ACHN (cell line): ENCODE measurements around the gene P2RY11.
A peak's percentile ranks its signal among the peaks of the same experiment; 100 is the strongest.

Source experiments
- DNase-seq: peaks from one replicate; pipeline ENCODE4 v3.0.0-alpha.2; 2015
- in situ Hi-C: cut with HindIII; loops from 2 replicates; pipeline ENCODE4 v1.10.0; 2017; ENCODE audit warnings: low sequenced_read_pairs, low pct_ligation_motif_present, low pct_unique_long_range_greater_than_20kb

P2RY11 gene

GRCh38 chr19:10091895-10092641 is 19.4 kb upstream of the P2RY11 start:
- in situ Hi-C loops, result no loop called here
- no peak for DNase-seq

- DNase-seq, result no peak
- in situ Hi-C loops, result no loop called here
Measured at GRCh38 chr19:10092648-10093294, 18.7 kb upstream of the P2RY11 start.

- in situ Hi-C loops, result no loop called here
- DNase-seq, result no peak
Measured at GRCh38 chr19:10093295-10094186, 18.0 kb upstream of the P2RY11 start.

GRCh38 chr19:10095622-10095947 is 15.9 kb upstream of the P2RY11 start:
- no peak for DNase-seq

GRCh38 chr19:10095948-10096614 is 15.4 kb upstream of the P2RY11 start:
- peak; percentile 87 for DNase-seq
- in situ Hi-C loops, result no loop called here

More at GRCh38 chr19:10095622-10095947, 15.9 kb upstream of the P2RY11 start:
- in situ Hi-C loops, result no loop called here

- in situ Hi-C loops, result no loop called here
- DNase-seq, result no peak
Measured at GRCh38 chr19:10096615-10096963, 14.9 kb upstream of the P2RY11 start.

- no peak for DNase-seq
- in situ Hi-C loops, result no loop called here
Measured at GRCh38 chr19:10100163-10100785, 11.2 kb upstream of the P2RY11 start.

GRCh38 chr19:10102787-10103236 is 8.7 kb upstream of the P2RY11 start:
- DNase-seq, result no peak
- in situ Hi-C loops, result no loop called here

GRCh38 chr19:10104130-10104513 is 7.4 kb upstream of the P2RY11 start:
- DNase-seq, result no peak
- in situ Hi-C loops, result no loop called here

GRCh38 chr19:10104665-10105508 is 6.6 kb upstream of the P2RY11 start:
- no peak for DNase-seq
- in situ Hi-C loops, result no loop called here

- in situ Hi-C loops, result no loop called here
- DNase-seq, result no peak
Measured at GRCh38 chr19:10105509-10106099, 5.9 kb upstream of the P2RY11 start.

GRCh38 chr19:10106100-10106936 is 5.2 kb upstream of the P2RY11 start, which contains the start of gene PPAN:
Gene PPAN, plus strand, starts transcription at chr19:10106362. Its CDS starts 33 bp downstream, at chr19:10106395.
- peak; percentile 97 for DNase-seq
- in situ Hi-C loops, result no loop called here

- in situ Hi-C loops, result no loop called here
- no peak for DNase-seq
Measured at GRCh38 chr19:10107254-10107653, 4.2 kb upstream of the P2RY11 start.

- in situ Hi-C loops, result no loop called here
- DNase-seq, result no peak
Measured at GRCh38 chr19:10107817-10108367, 3.6 kb upstream of the P2RY11 start.

GRCh38 chr19:10109528-10109927 is 2.0 kb upstream of the P2RY11 start:
- in situ Hi-C loops, result no loop called here

More at GRCh38 chr19:10109528-10109927, 2.0 kb upstream of the P2RY11 start:
- no peak for DNase-seq
